Tibial artery (tissue), 4 donors: Measurements from ENCODE around the gene BCL2L14.

Experiments
- DNase-seq, 2 donors: peaks; one replicate each; pipeline ENCODE4 v3.0.0-alpha.2; 2019
- H3K27ac ChIP-seq, 2 donors: fragments of 200-600 bp; sonication (generic) in 1 of 2; 1 replicate in 1 of 2; 2 replicates in 1 of 2; pipeline ENCODE4 v1.5.1; 2018 to 2019; ENCODE audit warnings: mild to moderate bottlenecking in 1 of 2
- H3K27me3 ChIP-seq, 2 donors: fragments of 200-600 bp; sonication (generic) in 1 of 2; one replicate each; pipeline versions ENCODE4 v1.5.1 to v1.6.0; 2016 to 2019
- H3K36me3 ChIP-seq, 3 donors: fragments of 200-600 bp; sonication (generic) in 2 of 3; one replicate each; pipeline ENCODE4 v1.5.1; 2016 to 2019; ENCODE audit warnings: mild to moderate bottlenecking in 2 of 3
- H3K4me1 ChIP-seq, 4 donors: fragments of 200-600 bp; sonication (generic) in 2 of 4; 1 replicate in 3 of 4; 2 replicates in 1 of 4; pipeline ENCODE4 v1.5.1; 2016 to 2019
- H3K4me3 ChIP-seq, 2 donors: fragments of 200-600 bp; sonication (generic) in 1 of 2; 1 replicate in 1 of 2; 2 replicates in 1 of 2; pipeline ENCODE4 v1.5.1; 2018 to 2019; ENCODE audit warnings: mild to moderate bottlenecking in 2 of 2
- H3K9me3 ChIP-seq, 3 donors: fragments of 200-600 bp; sonication (generic) in 1 of 3; one replicate each; pipeline ENCODE4 v1.5.1; 2016 to 2019
- intact Hi-C: fragments of 100-400 bp; cut with DNase I; formaldehyde crosslinking; loops from one replicate; pipeline ENCODE4 v1.15.0; 2023; ENCODE audit warnings: low total_unique reads
- TF ChIP-seq, protein P1 (sequence below), 2 experiments: fragments of 200-600 bp in 1 of 2; fragments of 450-650 bp in 1 of 2; IDR thresholded peaks; one replicate each; pipeline ENCODE4 v1.5.1; 2017 to 2019; ENCODE audit warnings: antibody characterized with exemption in 2 of 2, mild to moderate bottlenecking in 1 of 2, moderate library complexity in 1 of 2

Gene BCL2L14

DNA sequence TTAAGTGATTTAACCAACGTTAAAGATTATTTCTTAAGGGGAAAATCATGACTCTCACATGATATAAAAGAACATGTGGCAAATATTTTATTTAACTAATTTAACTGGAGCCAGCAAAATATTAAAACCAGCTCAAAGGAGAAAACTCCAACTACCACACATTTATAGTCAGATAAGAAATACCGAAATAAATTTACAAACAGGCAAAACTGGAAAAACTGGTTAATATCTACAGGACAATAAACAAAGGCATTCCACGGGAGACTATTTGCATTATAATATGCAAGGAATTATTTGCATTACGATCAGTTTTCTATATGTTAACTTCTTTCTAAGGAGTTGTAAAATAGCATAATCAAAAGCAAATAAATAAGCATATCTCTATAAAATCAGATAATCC, 13.8 kb upstream of the BCL2L14 start:
- no peak for DNase-seq
- Histone ChIP-seq H3K4me1 (no peaks in the 10 kb centered on the region), H3K27ac (no peak overlapping the region), H3K4me3 (no peak overlapping the region), H3K36me3 (no peaks in the 10 kb centered on the region), H3K27me3 (no peaks in the 10 kb centered on the region), H3K9me3 (no peaks in the 10 kb centered on the region)
- intact Hi-C loops: no loop called here
- TF ChIP-seq, protein P1, sequence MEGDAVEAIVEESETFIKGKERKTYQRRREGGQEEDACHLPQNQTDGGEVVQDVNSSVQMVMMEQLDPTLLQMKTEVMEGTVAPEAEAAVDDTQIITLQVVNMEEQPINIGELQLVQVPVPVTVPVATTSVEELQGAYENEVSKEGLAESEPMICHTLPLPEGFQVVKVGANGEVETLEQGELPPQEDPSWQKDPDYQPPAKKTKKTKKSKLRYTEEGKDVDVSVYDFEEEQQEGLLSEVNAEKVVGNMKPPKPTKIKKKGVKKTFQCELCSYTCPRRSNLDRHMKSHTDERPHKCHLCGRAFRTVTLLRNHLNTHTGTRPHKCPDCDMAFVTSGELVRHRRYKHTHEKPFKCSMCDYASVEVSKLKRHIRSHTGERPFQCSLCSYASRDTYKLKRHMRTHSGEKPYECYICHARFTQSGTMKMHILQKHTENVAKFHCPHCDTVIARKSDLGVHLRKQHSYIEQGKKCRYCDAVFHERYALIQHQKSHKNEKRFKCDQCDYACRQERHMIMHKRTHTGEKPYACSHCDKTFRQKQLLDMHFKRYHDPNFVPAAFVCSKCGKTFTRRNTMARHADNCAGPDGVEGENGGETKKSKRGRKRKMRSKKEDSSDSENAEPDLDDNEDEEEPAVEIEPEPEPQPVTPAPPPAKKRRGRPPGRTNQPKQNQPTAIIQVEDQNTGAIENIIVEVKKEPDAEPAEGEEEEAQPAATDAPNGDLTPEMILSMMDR (IDR thresholded peaks at IDR 0.05): no peak

DNA sequence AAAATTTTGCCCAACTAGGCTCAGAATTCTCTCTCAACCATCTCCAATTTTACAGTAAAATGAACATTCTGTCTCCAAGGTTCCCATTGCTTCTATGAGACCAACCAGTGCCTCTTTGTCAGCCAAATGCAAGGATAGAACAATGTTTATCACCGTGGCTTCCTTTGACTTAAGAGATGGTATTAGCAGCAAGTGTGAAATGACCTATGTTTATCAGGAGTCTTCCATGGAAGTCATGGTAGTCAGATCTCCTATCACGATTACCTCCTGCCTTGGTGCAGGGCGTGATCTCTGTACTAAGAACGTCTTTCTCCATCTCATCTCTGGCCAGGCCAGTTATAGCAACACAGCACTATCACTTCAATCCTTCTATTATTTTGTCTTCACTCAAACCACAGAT, 6.1 kb upstream of the BCL2L14 start:
- DNase-seq: no peak
- intact Hi-C loops: no loop called here
- no peaks in the 10 kb centered on the region for H3K4me1 ChIP-seq
- H3K4me3 ChIP-seq: no peak overlapping the region
- H3K27ac ChIP-seq: no peak overlapping the region
- peaks cover 0 to 3% of the 10 kb centered on the region in 2 donors for H3K27me3 ChIP-seq
- TF ChIP-seq, protein P1 (IDR thresholded peaks at IDR 0.05): no peak
- no peaks in the 10 kb centered on the region for H3K9me3 ChIP-seq
- H3K36me3 ChIP-seq: no peaks in the 10 kb centered on the region

DNA sequence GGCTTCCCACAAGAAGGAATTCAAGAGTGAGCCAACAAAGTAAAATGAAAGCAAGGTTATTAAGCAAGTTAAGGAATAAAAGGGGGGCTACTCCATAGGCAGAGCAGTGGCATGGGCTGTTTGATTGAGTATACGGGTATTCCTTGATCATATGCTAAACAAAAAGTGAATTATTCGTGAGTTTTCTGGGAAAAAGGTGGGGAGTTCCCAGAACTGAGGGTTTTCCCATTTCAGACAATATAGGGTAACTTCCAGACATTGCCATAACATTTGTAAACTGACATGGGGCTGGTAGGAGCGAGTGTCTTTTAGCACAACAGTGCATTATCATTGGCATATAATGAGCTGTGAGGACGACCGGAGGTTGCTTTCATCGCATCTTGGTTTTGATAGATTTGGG, 2.0 kb upstream of the BCL2L14 start:
- Histone ChIP-seq H3K27me3 (peaks cover 0 to 3% of the 10 kb centered on the region in 2 donors), H3K27ac (no peak overlapping the region), H3K4me3 (no peak overlapping the region), H3K4me1 (peaks cover 0 to 6% (median 0%) of the 10 kb centered on the region in 4 donors), H3K36me3 (no peaks in the 10 kb centered on the region), H3K9me3 (no peaks in the 10 kb centered on the region)
- intact Hi-C loops: no loop called here
- TF ChIP-seq, protein P1 (IDR thresholded peaks at IDR 0.05): no peak
- DNase-seq: no peak

DNA sequence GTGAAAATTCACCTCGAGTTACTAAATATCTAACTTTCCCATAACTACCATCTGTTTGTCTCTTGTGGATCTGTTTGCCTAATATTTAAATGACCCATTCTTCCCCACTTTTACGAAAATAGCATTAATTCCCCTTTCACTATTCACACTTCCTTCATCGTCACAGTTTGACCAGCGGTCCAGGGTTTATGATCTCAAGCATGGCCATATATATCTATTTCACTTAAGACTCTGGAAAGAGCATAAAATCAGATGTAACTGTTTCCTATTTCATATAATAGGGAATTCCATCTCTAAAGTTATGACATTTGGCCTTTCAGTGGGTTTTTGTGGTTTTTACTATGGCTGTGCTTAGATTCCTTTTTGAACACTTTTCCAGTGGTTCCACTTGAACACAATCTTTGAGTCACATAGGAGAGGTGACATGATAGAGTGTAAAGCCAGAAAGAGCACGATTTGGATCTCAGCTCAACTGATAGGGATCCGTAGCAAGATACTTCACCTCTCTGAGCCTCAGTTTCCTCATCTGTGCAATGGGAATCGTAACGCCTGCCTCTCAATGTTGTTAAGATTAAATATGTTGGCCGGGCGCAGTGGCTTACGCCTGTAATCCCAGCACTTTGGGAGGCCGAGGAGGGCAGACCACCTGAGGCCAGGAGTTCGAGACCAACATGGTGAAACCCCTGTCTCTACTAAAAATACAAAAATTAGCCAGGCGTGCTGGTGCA, 754 bp upstream of the BCL2L14 start:
- intact Hi-C loops: no loop called here

DNA sequence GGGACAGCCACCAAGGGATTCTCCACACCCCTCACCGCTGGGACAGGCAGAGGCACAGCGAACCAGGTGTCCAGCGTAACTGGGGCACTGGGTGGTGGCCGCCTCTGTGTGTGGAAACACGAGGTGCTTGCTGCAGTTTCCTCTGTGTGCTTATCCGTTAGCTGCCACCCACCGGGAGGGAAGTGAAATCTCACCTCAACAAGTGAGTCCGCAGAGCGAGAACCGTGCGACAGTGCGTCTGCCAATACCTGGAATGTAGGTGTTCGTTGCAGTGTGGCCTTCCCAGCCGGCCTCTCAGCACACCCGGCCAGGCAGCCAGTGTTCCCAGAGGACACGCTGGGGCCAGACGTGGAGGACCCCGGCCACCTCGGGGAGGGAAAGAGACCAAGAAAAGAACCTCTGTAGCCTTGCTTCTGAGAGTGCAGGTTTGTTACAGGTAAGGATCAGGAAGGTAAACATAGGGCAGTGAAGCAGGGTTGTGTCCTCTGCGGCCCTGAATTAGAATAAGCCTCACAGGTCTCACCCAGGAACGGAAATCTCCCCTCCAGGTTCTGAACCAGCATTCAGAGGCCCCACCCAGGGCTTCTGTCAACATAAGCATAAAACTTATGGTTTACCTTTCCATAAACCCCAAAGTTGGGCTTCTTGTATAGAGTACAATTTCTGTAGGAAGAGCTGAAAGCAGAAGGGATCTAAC, 1.5 kb downstream of the BCL2L14 start:
- Histone ChIP-seq H3K9me3 (no peaks in the 10 kb centered on the region), H3K36me3 (no peaks in the 10 kb centered on the region), H3K27ac (no peak overlapping the region), H3K4me3 (no peak overlapping the region), H3K27me3 (peaks cover 0 to 3% of the 10 kb centered on the region in 2 donors), H3K4me1 (peaks cover 0 to 6% (median 0%) of the 10 kb centered on the region in 4 donors)
- no peak for DNase-seq
- intact Hi-C loops: no loop called here
- TF ChIP-seq, protein P1 (IDR thresholded peaks at IDR 0.05): no peak

More for the DNA sequence above, 754 bp upstream of the BCL2L14 start:
- TF ChIP-seq, protein P1 (IDR thresholded peaks at IDR 0.05): no peak
- DNase-seq: no peak
- H3K9me3 ChIP-seq: no peaks in the 10 kb centered on the region
- H3K27me3 ChIP-seq: peaks cover 0 to 3% of the 10 kb centered on the region in 2 donors
- H3K4me1 ChIP-seq: peaks cover 0 to 6% (median 0%) of the 10 kb centered on the region in 4 donors
- H3K27ac ChIP-seq: no peak overlapping the region
- no peaks in the 10 kb centered on the region for H3K36me3 ChIP-seq
- H3K4me3 ChIP-seq: no peak overlapping the region
